H1 (cell line): ENCODE results near the gene CLDN24. TPM values are rescaled to one million over a fixed set of nuclear protein-coding genes. Genes with fewer than 3 reads are reported as not detected.

Experiments used
- CTCF ChIA-PET: fragments of 300-600 bp; sonication (Branson Sonifier 250); formaldehyde crosslinking; loops from one replicate; lab custom pipeline; 2021; ENCODE audit not compliant: partially characterized antibody; lab: Charles Lee
- POLR2A ChIA-PET: fragments of 300-600 bp; sonication (Branson Sonifier 250); formaldehyde crosslinking; loops from one replicate; lab custom pipeline; 2021; ENCODE audit warnings: inconsistent platforms; ENCODE audit not compliant: partially characterized antibody; lab: Charles Lee
- DNase-seq, 2 experiments: peaks; one replicate each; pipeline versions ENCODE4 v3.0.0 to v3.0.0-alpha.2; 2010 to 2022; ENCODE audit warnings: low spot score in 2 of 2, low read depth in 1 of 2, mixed read lengths in 1 of 2
- FAIRE-seq: peaks from 2 replicates; lab custom pipeline; 2011; peaks lifted over from hg19 to GRCh38; lab: Jason Lieb, UNC
- H2AFZ ChIP-seq: 2 replicates; pipeline ENCODE4 v1.8.1; 2012; ENCODE audit warnings: low read length, inconsistent platforms
- H2AK5ac ChIP-seq: 2 replicates; pipeline ENCODE4 v1.6.1; 2013; ENCODE audit warnings: low read depth, low read length
- H2BK120ac ChIP-seq: replicated peaks from 2 replicates; pipeline ENCODE3; 2013; ENCODE audit warnings: low read depth, low read length, inconsistent platforms
- H2BK12ac ChIP-seq: 2 replicates; pipeline ENCODE4 v1.6.1; 2013; ENCODE audit warnings: low read depth, low read length
- H2BK15ac ChIP-seq: 2 replicates; pipeline ENCODE4 v1.6.1; 2013; ENCODE audit warnings: low read length
- H2BK20ac ChIP-seq: 2 replicates; pipeline ENCODE4 v1.6.1; 2013; ENCODE audit warnings: low read length
- H2BK5ac ChIP-seq: 2 replicates; pipeline ENCODE4 v1.6.1; 2013; ENCODE audit warnings: low read depth, low read length
- H3K14ac ChIP-seq: 2 replicates; pipeline ENCODE4 v1.6.1; 2013; ENCODE audit warnings: inconsistent platforms; ENCODE audit not compliant: insufficient read length
- H3K18ac ChIP-seq: 2 replicates; pipeline ENCODE4 v1.6.1; 2013; ENCODE audit warnings: low read length; ENCODE audit errors: extremely low read depth
- H3K23ac ChIP-seq: 2 replicates; pipeline ENCODE4 v1.6.1; 2013; ENCODE audit warnings: inconsistent platforms; ENCODE audit not compliant: insufficient read length
- H3K23me2 ChIP-seq: 2 replicates; pipeline ENCODE4 v1.6.1; 2013; ENCODE audit warnings: low read depth, low read length
- H3K27ac ChIP-seq: 2 replicates; pipeline ENCODE4 v1.6.1; 2011; ENCODE audit warnings: low read depth, low read length, inconsistent platforms
- H3K27me3 ChIP-seq, 4 experiments: replicated peaks in 1 of 4; 1 replicate in 1 of 4; 2 replicates in 3 of 4; pipeline versions ENCODE4 v1.6.1 to v1.8.1; 2011 to 2013; ENCODE audit warnings: low read length in 3 of 4, mild to moderate bottlenecking in 3 of 4, inconsistent platforms in 2 of 4, mixed read lengths in 2 of 4, moderate library complexity in 1 of 4; ENCODE audit not compliant: control insufficient read depth in 3 of 4, insufficient read depth in 3 of 4; ENCODE audit errors: extremely low read depth in 1 of 4
- H3K36me3 ChIP-seq, 4 experiments: 2 replicates each; pipeline versions ENCODE4 v1.6.1 to v1.8.1; 2011 to 2013; ENCODE audit warnings: mild to moderate bottlenecking in 4 of 4, low read length in 3 of 4, moderate library complexity in 2 of 4, control low read depth in 1 of 4, inconsistent platforms in 1 of 4; ENCODE audit not compliant: insufficient read depth in 4 of 4, control insufficient read depth in 2 of 4
- H3K4ac ChIP-seq: replicated peaks from 2 replicates; pipeline ENCODE3; 2013; ENCODE audit warnings: low read length, low read depth, mixed read lengths, inconsistent platforms; ENCODE audit not compliant: insufficient read length
- H3K4me1 ChIP-seq, 4 experiments: replicated peaks in 1 of 4; 1 replicate in 1 of 4; 2 replicates in 3 of 4; pipeline versions ENCODE4 v1.6.1 to v1.8.1; 2011 to 2013; ENCODE audit warnings: low read length in 3 of 4, inconsistent platforms in 2 of 4, mixed read lengths in 1 of 4; ENCODE audit not compliant: insufficient read depth in 4 of 4, control insufficient read depth in 3 of 4
- H3K4me2 ChIP-seq, 2 experiments: 2 replicates each; pipeline versions ENCODE4 v1.6.1 to v1.8.1; 2011 to 2013; ENCODE audit warnings: low read depth in 2 of 2, low read length in 2 of 2, control low read depth in 1 of 2, inconsistent platforms in 1 of 2, mild to moderate bottlenecking in 1 of 2; ENCODE audit not compliant: insufficient read depth in 1 of 2
- H3K4me3 ChIP-seq, 4 experiments: fragments of 200-600, 300-600 bp in 1 of 4; sonication (generic), shearing (Covaris generic), sonication (Bioruptor Twin) in 1 of 4; 2 replicates each; pipeline versions ENCODE4 v1.5.1 to v1.8.1; 2011 to 2016; ENCODE audit warnings: low read length in 4 of 4, low read depth in 3 of 4, control low read depth in 2 of 4, inconsistent platforms in 2 of 4, mild to moderate bottlenecking in 2 of 4, mixed read lengths in 1 of 4, moderate library complexity in 1 of 4; ENCODE audit not compliant: insufficient read depth in 2 of 4; ENCODE audit errors: extremely low read depth in 1 of 4
- H3K56ac ChIP-seq: replicated peaks from 2 replicates; pipeline ENCODE3; 2013; ENCODE audit warnings: low read depth, mild to moderate bottlenecking, mixed read lengths, low read length, inconsistent platforms; ENCODE audit not compliant: insufficient read length
- H3K79me1 ChIP-seq: 2 replicates; pipeline ENCODE4 v1.6.1; 2013; ENCODE audit warnings: low read depth, low read length, control low read depth
- H3K79me2 ChIP-seq, 2 experiments: 2 replicates each; pipeline versions ENCODE4 v1.6.1 to v1.8.1; 2012 to 2013; ENCODE audit warnings: low read length in 2 of 2, mild to moderate bottlenecking in 2 of 2, inconsistent platforms in 1 of 2; ENCODE audit not compliant: insufficient read depth in 2 of 2, control insufficient read depth in 1 of 2
- H3K9ac ChIP-seq, 4 experiments: replicated peaks in 1 of 4; 1 replicate in 1 of 4; 2 replicates in 3 of 4; pipeline versions ENCODE4 v1.6.1 to v1.8.1; 2011 to 2013; ENCODE audit warnings: low read depth in 3 of 4, low read length in 3 of 4, control low read depth in 2 of 4, mild to moderate bottlenecking in 2 of 4, moderate library complexity in 2 of 4, inconsistent platforms in 1 of 4; ENCODE audit errors: extremely low read depth in 1 of 4
- H3K9me3 ChIP-seq, 2 experiments: 2 replicates each; pipeline versions ENCODE4 v1.6.1 to v1.8.1; 2012 to 2013; ENCODE audit warnings: mild to moderate bottlenecking in 2 of 2, moderate library complexity in 2 of 2, control low read depth in 1 of 2, inconsistent platforms in 1 of 2, low read depth in 1 of 2, low read length in 1 of 2, mixed read lengths in 1 of 2; ENCODE audit not compliant: insufficient read depth in 2 of 2
- H4K20me1 ChIP-seq, 2 experiments: replicated peaks in 1 of 2; 2 replicates each; pipeline versions ENCODE3 to v1.8.1; 2011 to 2013; ENCODE audit warnings: inconsistent platforms in 2 of 2, low read length in 2 of 2, mild to moderate bottlenecking in 1 of 2; ENCODE audit not compliant: insufficient read depth in 2 of 2, control insufficient read depth in 1 of 2
- H4K5ac ChIP-seq: 2 replicates; pipeline ENCODE4 v1.6.1; 2013; ENCODE audit warnings: low read length, low read depth, mixed read lengths, inconsistent platforms; ENCODE audit not compliant: insufficient read length
- H4K8ac ChIP-seq: 2 replicates; pipeline ENCODE4 v1.8.0; 2013; ENCODE audit warnings: mild to moderate bottlenecking, moderate library complexity, low read length, inconsistent platforms; ENCODE audit not compliant: insufficient read depth; ENCODE audit errors: extremely low read depth
- H4K91ac ChIP-seq: replicated peaks from 2 replicates; pipeline ENCODE3; 2013; ENCODE audit warnings: low read length, mixed read lengths, inconsistent platforms; ENCODE audit not compliant: insufficient read length
- CTBP2 ChIP-seq: IDR thresholded peaks from 2 replicates; pipeline ENCODE4 v1.7.0; 2011; ENCODE audit warnings: borderline replicate concordance, mild to moderate bottlenecking, moderate library complexity, mixed read lengths, low read length; ENCODE audit not compliant: insufficient read depth, insufficient read length
- FOSL1 ChIP-seq: IDR thresholded peaks from 2 replicates; pipeline ENCODE4 v1.6.1; 2011; ENCODE audit warnings: mild to moderate bottlenecking, low read depth, low read length, moderate library complexity; ENCODE audit not compliant: insufficient read depth
- GABPA ChIP-seq: IDR thresholded peaks from 2 replicates; pipeline ENCODE4 v1.6.1; 2011; ENCODE audit warnings: mild to moderate bottlenecking, low read length, moderate library complexity, borderline replicate concordance; ENCODE audit not compliant: insufficient read depth
- JUND ChIP-seq: IDR thresholded peaks from 2 replicates; pipeline ENCODE4 v1.6.1; 2011; ENCODE audit warnings: mild to moderate bottlenecking, improper control_type of control experiment, low read length
- MAFK ChIP-seq: IDR thresholded peaks from 2 replicates; pipeline ENCODE4 v1.6.1; 2012; ENCODE audit warnings: low read depth, mild to moderate bottlenecking, improper control_type of control experiment, low read length
- RNF2 ChIP-seq: fragments of 200-900, 300-1000 bp; sonication (generic); IDR thresholded peaks from 2 replicates; pipeline ENCODE4 v1.7.1; 2016; ENCODE audit warnings: borderline replicate concordance, low read depth, mild to moderate bottlenecking, antibody characterized with exemption, low read length; ENCODE audit not compliant: poor library complexity, severe bottlenecking; ENCODE audit errors: missing control alignments
- SIN3A ChIP-seq, 2 experiments: IDR thresholded peaks in 1 of 2; conservative IDR thresholded peaks in 1 of 2; 2 replicates each; pipeline ENCODE4 v1.6.1; 2011 to 2012; ENCODE audit warnings: low read length in 2 of 2, improper control_type of control experiment in 1 of 2, low read depth in 1 of 2, mild to moderate bottlenecking in 1 of 2
- YY1 ChIP-seq: IDR thresholded peaks from 2 replicates; pipeline ENCODE4 v1.6.1; 2011; ENCODE audit warnings: low read depth, mild to moderate bottlenecking, low read length
- WGBS, 2 experiments: shearing (Covaris generic) in 1 of 2; methylation state at CpG; one replicate each; pipeline versions ENCODE4 v1.1.6 to v1.1.7; 2013 to 2015; ENCODE audit warnings: low lambda C conversion rate in 2 of 2, mixed read lengths in 2 of 2, inconsistent platforms in 1 of 2, low coverage in 1 of 2, missing lambda C conversion rate in 1 of 2; ENCODE audit not compliant: insufficient replicate concordance in 2 of 2, insufficient coverage in 1 of 2, insufficient read length in 1 of 2; ENCODE audit errors: extremely low coverage in 1 of 2, missing lambda C conversion rate in 1 of 2; 5-methylcytosine and 5-hydroxymethylcytosine counted together
- polyA plus RNA-seq, 7 experiments: library from polyadenylated mRNA; depleted of rRNA in 3 of 7; stranded (reverse) in 5 of 7; unstranded in 2 of 7; fragments of >200 nt in 5 of 7; fragments of 200-250 nt in 2 of 7; gene quantifications; 1 replicate in 5 of 7; 2 replicates in 1 of 7; 4 replicates in 1 of 7; pipeline versions ENCODE4 v1.2.1 to v1.2.3, GENCODE V29; 2011 to 2013; ENCODE audit warnings: missing spikeins in 2 of 7, mixed read lengths in 2 of 7
- total RNA-seq: library from RNA; stranded (reverse); fragmentation: NEBNext Ultra II Directional; extraction: Animal tissue kit (Norgen Biotek cat#: 25700); gene quantifications from 2 replicates; pipeline ENCODE4 v1.2.1, GENCODE V29; 2021
- TF ChIP-seq, protein P1 (sequence below), 3 experiments: IDR thresholded peaks; 1 replicate in 2 of 3; 2 replicates in 1 of 3; pipeline versions ENCODE4 v1.5.1 to v1.6.1; 2011; ENCODE audit warnings: low read length in 3 of 3, mild to moderate bottlenecking in 3 of 3, inconsistent platforms in 2 of 3, low read depth in 1 of 3, moderate library complexity in 1 of 3; ENCODE audit not compliant: insufficient read depth in 1 of 3; ENCODE audit errors: control extremely low read depth in 1 of 3

CLDN24 gene
- total and polyA plus RNA-seq, 2 of the 8 experiments (the other 6 are each of a cell fraction or from before 2014, with no cell fraction given): not detected

- no peak overlapping the region for H3K9ac ChIP-seq
- H2BK12ac ChIP-seq: no peak overlapping the region
- no peak overlapping the region for H3K23ac ChIP-seq
- H2BK5ac ChIP-seq: no peak overlapping the region
- H3K9me3 ChIP-seq: no peaks in the 10 kb centered on the region
- no peaks in the 10 kb centered on the region for H3K79me1 ChIP-seq
- TF ChIP-seq GABPA (no peak), MAFK (no peak), YY1 (no peak), SIN3A (conservative IDR thresholded peaks at IDR 0.05 in 1 of 2, IDR thresholded peaks at IDR 0.05 in 1 of 2; ENCODE audit: low read depth in 1 of 2, low read length in 2 of 2) (no peak), CTBP2 (no peak), RNF2 (no peak), JUND (no peak), FOSL1 (no peak)
- TF ChIP-seq, protein P1, sequence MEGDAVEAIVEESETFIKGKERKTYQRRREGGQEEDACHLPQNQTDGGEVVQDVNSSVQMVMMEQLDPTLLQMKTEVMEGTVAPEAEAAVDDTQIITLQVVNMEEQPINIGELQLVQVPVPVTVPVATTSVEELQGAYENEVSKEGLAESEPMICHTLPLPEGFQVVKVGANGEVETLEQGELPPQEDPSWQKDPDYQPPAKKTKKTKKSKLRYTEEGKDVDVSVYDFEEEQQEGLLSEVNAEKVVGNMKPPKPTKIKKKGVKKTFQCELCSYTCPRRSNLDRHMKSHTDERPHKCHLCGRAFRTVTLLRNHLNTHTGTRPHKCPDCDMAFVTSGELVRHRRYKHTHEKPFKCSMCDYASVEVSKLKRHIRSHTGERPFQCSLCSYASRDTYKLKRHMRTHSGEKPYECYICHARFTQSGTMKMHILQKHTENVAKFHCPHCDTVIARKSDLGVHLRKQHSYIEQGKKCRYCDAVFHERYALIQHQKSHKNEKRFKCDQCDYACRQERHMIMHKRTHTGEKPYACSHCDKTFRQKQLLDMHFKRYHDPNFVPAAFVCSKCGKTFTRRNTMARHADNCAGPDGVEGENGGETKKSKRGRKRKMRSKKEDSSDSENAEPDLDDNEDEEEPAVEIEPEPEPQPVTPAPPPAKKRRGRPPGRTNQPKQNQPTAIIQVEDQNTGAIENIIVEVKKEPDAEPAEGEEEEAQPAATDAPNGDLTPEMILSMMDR (IDR thresholded peaks at IDR 0.05; ENCODE audit: control extremely low read depth in 1 of 3, insufficient read depth in 1 of 3, low read depth in 1 of 3, low read length in 3 of 3): no peak
- TF ChIP-seq, all 59 proteins: peak for 0
- no peak overlapping the region for H3K4ac ChIP-seq
- H3K4me3 ChIP-seq: no peak overlapping the region
- no peak overlapping the region for H2BK120ac ChIP-seq
- no peak overlapping the region for H2AK5ac ChIP-seq
- WGBS, 2 experiments: 97% methylated on average over 4 of the region's 4 CpGs; no CpG with 5 or more reads in 1 of the 2 experiments
- H4K8ac ChIP-seq: no peak overlapping the region
- H3K4me1 ChIP-seq: no peaks in the 10 kb centered on the region
- FAIRE-seq (no peak), DNase-seq (no peak)
- no peak overlapping the region for H2BK15ac ChIP-seq
- no peak overlapping the region for H4K91ac ChIP-seq
- H3K79me2 ChIP-seq: no peaks in the 10 kb centered on the region
- no peaks in the 10 kb centered on the region for H3K23me2 ChIP-seq
- CTCF ChIA-PET: interaction anchor here (0.8 kb wide), 1 partner anchor 29 kb away, joined by 3 read pairs; no protein-coding TSS in a partner anchor
- H2AFZ ChIP-seq: no peak overlapping the region
- H3K56ac ChIP-seq: no peak overlapping the region
- H3K36me3 ChIP-seq: peaks cover 34 to 86% (median 65%) of the 10 kb centered on the region in 4 experiments
- no peaks in the 10 kb centered on the region for H3K27me3 ChIP-seq
- POLR2A ChIA-PET: no interaction called here
- H2BK20ac ChIP-seq: no peak overlapping the region
- H3K4me2 ChIP-seq: no peak overlapping the region
- H4K20me1 ChIP-seq: peaks cover 1 to 11% of the 10 kb centered on the region in 2 experiments
- H3K27ac ChIP-seq: no peak overlapping the region
- H3K18ac ChIP-seq: no peak overlapping the region
- H3K14ac ChIP-seq: no peak overlapping the region
- no peak overlapping the region for H4K5ac ChIP-seq
Measured at GRCh38 chr4:183284965-183285364, 37.3 kb downstream of the CLDN24 start.
